Erythroblast (primary cell): Measurements from ENCODE around the gene TPGS2.

ENCODE experiments used
- DNase-seq, 2 experiments: peaks; one replicate each; lab custom pipeline; 2025; lab: John Stamatoyannopoulos, UW
- GATA1 ChIP-seq: IDR thresholded peaks from 2 replicates; pipeline ENCODE4 v1.6.1; 2011; ENCODE audit warnings: low read depth, mild to moderate bottlenecking, control low read depth, low read length, moderate library complexity
- POLR2A ChIP-seq: IDR thresholded peaks from 2 replicates; pipeline ENCODE4 v1.6.1; 2011; ENCODE audit warnings: mild to moderate bottlenecking, low read length

Gene TPGS2

GRCh38 chr18:36759167-36759776, 69.5 kb downstream of the TPGS2 start:
- TF ChIP-seq POLR2A, result no peak
- TF ChIP-seq GATA1, result no peak
- DNase-seq, result no peak

GRCh38 chr18:36758623-36759022, 70.2 kb downstream of the TPGS2 start:
- TF ChIP-seq GATA1 (no peak), POLR2A (no peak)
- no peak for DNase-seq

DNA sequence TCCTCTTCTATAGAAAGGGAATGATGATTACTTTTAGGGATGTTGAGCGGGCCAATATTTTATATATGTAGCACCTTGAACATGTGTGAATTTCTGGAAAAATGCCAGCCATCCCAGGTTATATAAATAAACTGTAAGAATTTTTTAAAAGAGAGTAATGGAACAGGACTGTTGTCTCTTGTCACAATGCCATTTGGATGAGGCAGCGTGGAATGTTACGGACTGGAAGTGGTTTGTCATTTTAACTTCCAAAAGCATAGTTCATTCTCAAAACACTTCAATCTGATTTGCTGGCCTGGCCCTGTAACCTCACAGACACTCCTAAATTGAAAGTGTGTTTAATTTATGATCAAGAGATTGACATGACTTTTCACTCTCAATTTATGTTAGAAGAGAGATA, 70.8 kb downstream of the TPGS2 start:
- no peak for TF ChIP-seq POLR2A
- TF ChIP-seq GATA1, result no peak
- DNase-seq, result no peak

DNA sequence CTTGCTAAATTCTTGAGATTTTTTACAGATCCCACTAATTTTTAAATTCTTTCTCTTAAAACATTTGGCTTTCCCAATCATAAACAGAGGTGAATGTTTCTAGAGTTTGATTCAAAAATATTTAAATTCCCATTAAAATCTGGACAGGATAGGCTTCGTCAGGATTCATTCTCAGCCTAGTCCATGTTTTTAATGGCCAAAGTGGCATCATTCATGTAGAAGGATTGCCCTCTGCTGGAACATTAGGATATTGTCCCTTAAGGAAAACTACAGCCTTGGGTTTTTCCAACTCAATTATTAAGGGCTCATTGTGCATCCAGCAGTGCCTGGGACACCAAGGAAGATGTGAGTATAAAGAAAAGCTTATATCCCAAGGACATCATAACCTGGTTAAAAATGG, 71.7 kb downstream of the TPGS2 start:
- no peak for TF ChIP-seq POLR2A
- TF ChIP-seq GATA1, result no peak
- DNase-seq, result peak; percentile 56 to 70

DNA sequence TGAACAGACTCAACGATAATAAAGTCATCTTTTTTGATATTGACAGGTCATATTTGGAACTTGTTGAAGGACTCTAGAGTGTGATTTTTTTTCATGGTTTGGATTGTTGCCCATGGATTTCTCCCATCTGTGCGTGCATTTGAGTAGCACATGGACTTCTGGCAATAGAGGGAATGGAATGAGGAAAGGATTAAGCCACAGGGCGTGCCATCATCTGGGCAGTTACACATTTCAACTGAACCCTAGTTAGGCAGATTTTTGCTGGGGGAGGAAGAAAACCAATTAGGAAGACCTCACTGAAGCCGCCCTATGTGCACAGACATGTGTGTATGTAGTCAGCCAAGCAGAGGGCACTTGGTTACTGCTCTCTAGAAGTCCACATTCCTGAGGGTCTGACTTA, 72.6 kb downstream of the TPGS2 start:
- TF ChIP-seq GATA1 (no peak), POLR2A (no peak)
- no peak for DNase-seq

GRCh38 chr18:36752929-36753865, 75.6 kb downstream of the TPGS2 start:
- TF ChIP-seq GATA1, result no peak
- no peak for TF ChIP-seq POLR2A
- DNase-seq, result peak; percentile 84 to 93

DNA sequence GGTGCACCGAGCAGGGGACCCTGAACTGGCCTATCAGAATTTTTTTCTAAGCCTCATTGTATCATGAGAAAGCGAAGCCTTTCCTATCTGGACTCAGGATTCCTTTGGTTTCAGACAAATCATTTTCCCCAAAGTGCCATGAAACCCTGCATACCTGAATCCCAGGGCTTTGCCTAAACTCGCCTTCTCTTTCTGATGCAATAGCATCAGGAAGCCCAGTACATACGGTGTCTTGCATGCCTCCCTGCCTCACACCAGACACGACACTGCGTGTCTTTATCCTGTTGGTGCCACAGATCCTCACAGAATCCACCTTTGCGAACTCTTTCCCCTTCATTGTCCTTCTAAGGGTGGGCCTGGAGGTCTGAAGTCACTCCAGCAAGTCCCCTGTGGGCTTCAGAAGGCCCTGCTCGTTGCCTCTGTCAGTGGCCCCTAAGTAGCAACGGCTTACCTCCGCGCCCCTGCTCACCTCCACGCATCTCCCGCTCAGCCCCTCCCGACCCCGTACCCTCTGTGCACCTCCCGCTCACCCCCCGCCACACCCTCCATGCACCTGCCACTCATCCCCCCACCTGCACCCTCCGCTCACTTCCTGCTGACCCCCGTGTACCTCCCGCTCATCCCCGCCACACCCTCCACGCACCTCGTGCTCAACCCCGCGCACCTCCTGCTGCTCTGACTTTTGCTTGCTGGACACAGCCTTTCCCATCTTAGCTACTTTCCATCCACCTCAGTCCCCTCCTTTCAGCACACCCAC, 83.4 kb downstream of the TPGS2 start:
- no peak for DNase-seq
- TF ChIP-seq GATA1 (no peak), POLR2A (no peak)

DNA sequence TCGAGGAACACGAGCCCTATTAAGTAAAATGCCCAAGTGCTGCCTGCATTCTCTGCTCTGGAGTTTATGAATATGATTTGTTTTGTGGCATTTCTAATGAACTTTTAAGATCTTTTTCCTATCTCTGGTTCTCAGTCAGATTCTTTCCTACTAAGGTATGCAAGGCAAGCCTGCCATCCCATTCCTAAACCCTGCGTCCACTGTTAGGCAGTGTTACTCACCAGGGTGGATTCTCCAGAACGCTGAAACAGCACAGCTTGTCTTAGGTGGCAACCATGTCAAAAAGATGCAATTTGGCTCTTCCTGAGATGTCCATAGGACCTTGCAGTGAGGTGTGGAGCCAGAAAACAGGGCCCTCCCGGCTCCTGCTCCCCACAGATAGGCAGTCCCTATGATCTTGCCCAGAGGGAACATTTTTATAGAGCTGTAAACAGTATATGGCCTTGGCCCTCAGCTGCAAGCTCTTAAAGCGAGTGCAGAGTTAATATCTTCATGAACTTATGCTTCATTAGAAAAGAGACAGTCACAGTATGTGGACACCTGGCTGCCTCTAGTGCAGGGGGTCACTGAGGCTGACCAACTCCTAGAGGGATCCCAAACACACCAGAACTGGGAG, 84.4 kb downstream of the TPGS2 start:
- no peak for DNase-seq
- TF ChIP-seq GATA1 (no peak), POLR2A (no peak)
